Measurements from ENCODE around the gene UBAC1.

Gene UBAC1

GRCh38 chr9:135884328-135885035 lies 76.7 kb downstream of the UBAC1 start:
- no peak for TF ChIP-seq CTCF (IDR thresholded peaks at IDR 0.05; ENCODE audit: insufficient read depth, low read depth, low read length, missing control alignments)
- H3K4me3 ChIP-seq (ENCODE audit: low read depth, low read length) = no peak overlapping the region
- no peak for DNase-seq (ENCODE audit: low read depth)

- H3K4me3 ChIP-seq (ENCODE audit: low read depth, low read length) = no peak overlapping the region
- no peak for TF ChIP-seq CTCF (IDR thresholded peaks at IDR 0.05; ENCODE audit: insufficient read depth, low read depth, low read length, missing control alignments)
- DNase-seq (ENCODE audit: low read depth) = no peak
Observed at GRCh38 chr9:135883410-135884089, 77.6 kb downstream of the UBAC1 start.
